CD8-positive, alpha-beta memory T cell (primary cell): ENCODE measurements around the gene PTEN. TPM values are rescaled to one million over a fixed set of nuclear protein-coding genes. Genes with fewer than 3 reads are reported as not detected.

Source experiments
- polyA plus RNA-seq: library from polyadenylated mRNA; unstranded; fragments of 300-500 nt; fragmentation: Illumina TruSeq; gene quantifications from one replicate; pipeline ENCODE4 v1.2.3, GENCODE V29; 2021
- total RNA-seq, 2 experiments: library from RNA; stranded (reverse); gene quantifications; one replicate each; pipeline ENCODE4 v1.2.3, GENCODE V29; 2021

PTEN gene
- total and polyA plus RNA-seq, 3 experiments from 2014 or later, result 29.1 to 50.6 (median 49.5) TPM

Other genes starting within 250 kb of the PTEN start
- gene PAPSS2, start 203.7 kb upstream of the PTEN start, total RNA-seq, result under 1 TPM; 0.18 to 0.46 TPM
- 0.08 TPM for gene PAPSS2, start 203.7 kb upstream of the PTEN start, polyA plus RNA-seq
- 10 to 100 TPM; 60.7 to 62.3 TPM for gene ATAD1, start 45.4 kb upstream of the PTEN start, total RNA-seq
- gene ATAD1, start 45.4 kb upstream of the PTEN start, polyA plus RNA-seq, result 47.2 TPM
- 1 to 10 TPM in 1 of 2 experiments, under 1 TPM in 1; 0.80 to 1.1 TPM for gene KLLN, start 92 bp upstream of the PTEN start, total RNA-seq
- 0.39 TPM for gene KLLN, start 92 bp upstream of the PTEN start, polyA plus RNA-seq